Endothelial cell of umbilical vein (primary cell): ENCODE results near the gene SSTR3. TPM values are rescaled to one million over a fixed set of nuclear protein-coding genes. Genes with fewer than 3 reads are reported as not detected.

Experiments
- BruUV-seq: library from RNA; stranded (reverse); fragments of 400-500 nt; replicated peaks from 2 replicates; lab custom pipeline; 2021; lab: Mats Ljungman, UMichigan
- CTCF ChIA-PET: fragments of 300-600, 350-600 bp; sonication (Branson Sonifier 250); formaldehyde crosslinking; loops from one replicate; lab custom pipeline; 2021; ENCODE audit warnings: antibody characterized with exemption, inconsistent platforms; lab: Charles Lee
- POLR2A ChIA-PET: fragments of 300-600, 350-600 bp; sonication (Branson Sonifier 250); formaldehyde crosslinking; loops from one replicate; lab custom pipeline; 2021; ENCODE audit warnings: antibody characterized with exemption, inconsistent platforms; lab: Charles Lee
- DNase-seq: peaks from one replicate; pipeline ENCODE4 v3.0.0-alpha.2; 2011; ENCODE audit warnings: low read depth, low spot score
- FAIRE-seq: peaks from 2 replicates; lab custom pipeline; 2011; peaks lifted over from hg19 to GRCh38; lab: Jason Lieb, UNC
- H2AFZ ChIP-seq: 2 replicates; pipeline ENCODE4 v1.6.0; 2012; ENCODE audit warnings: low read depth, low read length, control low read depth, inconsistent platforms
- H3K27ac ChIP-seq: 2 replicates; pipeline ENCODE4 v1.5.1; 2011; ENCODE audit warnings: low read depth, mild to moderate bottlenecking, control low read depth, low read length, moderate library complexity; ENCODE audit not compliant: insufficient read depth
- H3K27me3 ChIP-seq, 2 experiments: 2 replicates each; pipeline versions ENCODE4 v1.6.0 to v1.6.1; 2011; ENCODE audit warnings: low read length in 2 of 2, mixed read lengths in 1 of 2; ENCODE audit not compliant: control insufficient read depth in 2 of 2, insufficient read depth in 2 of 2
- H3K36me3 ChIP-seq, 2 experiments: 2 replicates in 1 of 2; 3 replicates in 1 of 2; pipeline ENCODE4 v1.5.1; 2011; ENCODE audit warnings: low read length in 2 of 2, mild to moderate bottlenecking in 1 of 2, moderate library complexity in 1 of 2; ENCODE audit not compliant: control insufficient read depth in 2 of 2, insufficient read depth in 2 of 2; ENCODE audit errors: extremely low read depth in 1 of 2
- H3K4me1 ChIP-seq: 3 replicates; pipeline ENCODE4 v1.5.1; 2011; ENCODE audit warnings: mild to moderate bottlenecking, low read length; ENCODE audit not compliant: control insufficient read depth, insufficient read depth; ENCODE audit errors: extremely low read depth
- H3K4me2 ChIP-seq: 2 replicates; pipeline ENCODE4 v1.6.1; 2011; ENCODE audit warnings: low read length, control low read depth, mixed read lengths; ENCODE audit not compliant: insufficient read depth
- H3K4me3 ChIP-seq, 3 experiments: fragments of 200-600 bp in 1 of 3; sonication (generic), shearing (Covaris generic) in 1 of 3; replicated peaks in 1 of 3; 2 replicates each; pipeline ENCODE4 v1.5.1; 2011 to 2016; ENCODE audit warnings: control low read depth in 3 of 3, low read length in 3 of 3, mild to moderate bottlenecking in 2 of 3, inconsistent platforms in 1 of 3, low read depth in 1 of 3, moderate library complexity in 1 of 3; ENCODE audit not compliant: insufficient read depth in 1 of 3
- H3K79me2 ChIP-seq: 2 replicates; pipeline ENCODE4 v1.6.0; 2012; ENCODE audit warnings: low read length, inconsistent platforms; ENCODE audit not compliant: control insufficient read depth, insufficient read depth
- H3K9ac ChIP-seq: replicated peaks from 2 replicates; pipeline ENCODE3; 2011; ENCODE audit warnings: low read length, control low read depth; ENCODE audit not compliant: insufficient read depth; ENCODE audit errors: extremely low read depth
- H3K9me1 ChIP-seq: replicated peaks from 3 replicates; pipeline ENCODE4 v1.6.0; 2011; ENCODE audit warnings: mild to moderate bottlenecking, low read length; ENCODE audit not compliant: control insufficient read depth, insufficient read depth; ENCODE audit errors: extremely low read depth
- H3K9me3 ChIP-seq: replicated peaks from 2 replicates; pipeline ENCODE4 v1.5.1; 2012; ENCODE audit warnings: low read length, inconsistent platforms; ENCODE audit not compliant: control insufficient read depth, insufficient read depth
- H4K20me1 ChIP-seq: replicated peaks from 2 replicates; pipeline ENCODE3; 2011; ENCODE audit warnings: mild to moderate bottlenecking, low read length; ENCODE audit not compliant: control insufficient read depth, insufficient read depth; ENCODE audit errors: extremely low read depth
- EZH2 ChIP-seq: IDR thresholded peaks from 2 replicates; pipeline ENCODE4 v1.6.1; 2012; ENCODE audit warnings: borderline replicate concordance, low read depth, mild to moderate bottlenecking, moderate library complexity, low read length, inconsistent platforms; ENCODE audit not compliant: severe bottlenecking
- FOS ChIP-seq: IDR thresholded peaks from 2 replicates; pipeline ENCODE4 v1.6.1; 2011; ENCODE audit warnings: mild to moderate bottlenecking, low read length, moderate library complexity, borderline replicate concordance; ENCODE audit not compliant: insufficient read depth
- GATA2 ChIP-seq: IDR thresholded peaks from 2 replicates; pipeline ENCODE4 v1.7.0; 2011; ENCODE audit warnings: low read depth, mild to moderate bottlenecking, moderate library complexity, mixed read lengths, low read length; ENCODE audit not compliant: insufficient read length, insufficient read depth
- JUN ChIP-seq: IDR thresholded peaks from 2 replicates; pipeline ENCODE4 v1.6.1; 2011; ENCODE audit warnings: borderline replicate concordance, low read depth; ENCODE audit not compliant: insufficient read length, insufficient read depth
- MYC ChIP-seq: IDR thresholded peaks from one replicate; pipeline ENCODE4 v1.6.1; 2011; ENCODE audit warnings: mild to moderate bottlenecking, low read depth, low read length
- POLR2A ChIP-seq: IDR thresholded peaks from 2 replicates; pipeline ENCODE4 v1.6.1; 2012; ENCODE audit warnings: low read depth, mild to moderate bottlenecking, control low read depth, low read length
- POLR2AphosphoS5 ChIP-seq: IDR thresholded peaks from 2 replicates; pipeline ENCODE4 v1.6.1; 2012; ENCODE audit warnings: low read depth, mild to moderate bottlenecking, control low read depth, low read length, moderate library complexity; ENCODE audit not compliant: insufficient read depth
- dilution Hi-C: fragments of 300-500 bp; cut with MboI; formaldehyde crosslinking; loops from one replicate; pipeline ENCODE4 v1.15.0; 2019; ENCODE audit warnings: low sequenced_read_pairs; ENCODE audit not compliant: extremely low pct_ligation_motif_present
- intact Hi-C: fragments of 100-400 bp; cut with micrococcal nuclease; formaldehyde crosslinking; loops from one replicate; pipeline ENCODE4 v1.10.0; 2022
- polyA plus RNA-seq, 4 experiments: library from polyadenylated mRNA; depleted of rRNA in 3 of 4; stranded (reverse) in 3 of 4; unstranded in 1 of 4; fragments of >200 nt; gene quantifications; 2 replicates each; pipeline versions ENCODE4 v1.2.1 to v1.2.3, GENCODE V29; 2011 to 2012; ENCODE audit warnings: missing spikeins in 1 of 4
- total RNA-seq: library from RNA; stranded (reverse); gene quantifications from 2 replicates; pipeline ENCODE4 v1.2.3, GENCODE V29; 2021
- TF ChIP-seq, protein P1 (sequence below), 2 donors: IDR thresholded peaks; 1 replicate in 1 of 2; 2 replicates in 1 of 2; pipeline ENCODE4 v1.5.1; 2011; ENCODE audit warnings: low read length in 2 of 2, mild to moderate bottlenecking in 2 of 2, moderate library complexity in 2 of 2, control low read depth in 1 of 2, inconsistent platforms in 1 of 2, low read depth in 1 of 2; ENCODE audit not compliant: insufficient read depth in 1 of 2; ENCODE audit errors: extremely low read depth in 1 of 2
- TF ChIP-seq, protein P2 (sequence below): IDR thresholded peaks from 2 replicates; pipeline ENCODE4 v1.6.1; 2011; ENCODE audit not compliant: insufficient read depth, insufficient read length

The SSTR3 gene
- total and polyA plus RNA-seq, 2 donors (not counting 3 experiments of a cell fraction or from before 2014, with no cell fraction given), result not detected

DNA sequence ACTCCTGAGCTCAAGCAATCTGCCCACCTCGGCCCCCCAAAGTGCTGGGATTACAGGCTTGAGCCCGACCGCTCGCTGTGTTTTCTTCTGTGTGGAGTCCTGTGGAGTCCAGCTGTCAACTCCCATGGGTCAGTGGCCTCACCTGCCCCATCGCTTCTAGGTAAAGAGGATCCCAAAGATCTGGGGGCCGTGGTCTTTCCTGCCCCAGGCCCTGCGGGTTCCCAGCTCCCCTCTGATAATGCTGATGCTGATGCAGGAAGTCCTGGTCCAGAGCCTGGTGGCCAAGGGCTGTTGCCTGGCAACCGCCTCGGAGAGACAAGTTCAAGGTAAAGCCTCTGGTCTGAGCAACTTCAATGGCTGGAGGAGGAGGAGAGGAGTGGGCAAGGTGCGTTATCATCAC, 9.6 kb downstream of the SSTR3 start:
- CTCF ChIA-PET, result interaction anchor here (0.7 to 0.8 kb wide), 3 partner anchors 23 to 445 kb away, joined by 3 to 4 read pairs (median 3); no protein-coding TSS in a partner anchor
- no peaks in the 10 kb centered on the region for H3K27me3 ChIP-seq
- FAIRE-seq (no peak), DNase-seq (no peak)
- H3K36me3 ChIP-seq, result no peaks in the 10 kb centered on the region
- no peak overlapping the region for H3K27ac ChIP-seq
- H3K79me2 ChIP-seq, result no peaks in the 10 kb centered on the region
- H3K4me2 ChIP-seq, result no peak overlapping the region
- POLR2A ChIA-PET, result no interaction called here
- H3K9me3 ChIP-seq, result no peaks in the 10 kb centered on the region
- dilution Hi-C loops, result no loop called here
- TF ChIP-seq POLR2AphosphoS5 (no peak), POLR2A (no peak), FOS (no peak), GATA2 (no peak), JUN (no peak), EZH2 (no peak), MYC (no peak)
- TF ChIP-seq, protein P1, sequence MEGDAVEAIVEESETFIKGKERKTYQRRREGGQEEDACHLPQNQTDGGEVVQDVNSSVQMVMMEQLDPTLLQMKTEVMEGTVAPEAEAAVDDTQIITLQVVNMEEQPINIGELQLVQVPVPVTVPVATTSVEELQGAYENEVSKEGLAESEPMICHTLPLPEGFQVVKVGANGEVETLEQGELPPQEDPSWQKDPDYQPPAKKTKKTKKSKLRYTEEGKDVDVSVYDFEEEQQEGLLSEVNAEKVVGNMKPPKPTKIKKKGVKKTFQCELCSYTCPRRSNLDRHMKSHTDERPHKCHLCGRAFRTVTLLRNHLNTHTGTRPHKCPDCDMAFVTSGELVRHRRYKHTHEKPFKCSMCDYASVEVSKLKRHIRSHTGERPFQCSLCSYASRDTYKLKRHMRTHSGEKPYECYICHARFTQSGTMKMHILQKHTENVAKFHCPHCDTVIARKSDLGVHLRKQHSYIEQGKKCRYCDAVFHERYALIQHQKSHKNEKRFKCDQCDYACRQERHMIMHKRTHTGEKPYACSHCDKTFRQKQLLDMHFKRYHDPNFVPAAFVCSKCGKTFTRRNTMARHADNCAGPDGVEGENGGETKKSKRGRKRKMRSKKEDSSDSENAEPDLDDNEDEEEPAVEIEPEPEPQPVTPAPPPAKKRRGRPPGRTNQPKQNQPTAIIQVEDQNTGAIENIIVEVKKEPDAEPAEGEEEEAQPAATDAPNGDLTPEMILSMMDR (IDR thresholded peaks at IDR 0.05; ENCODE audit: extremely low read depth in 1 of 2, insufficient read depth in 1 of 2, low read depth in 1 of 2, low read length in 2 of 2), result no peak
- TF ChIP-seq, protein P2, sequence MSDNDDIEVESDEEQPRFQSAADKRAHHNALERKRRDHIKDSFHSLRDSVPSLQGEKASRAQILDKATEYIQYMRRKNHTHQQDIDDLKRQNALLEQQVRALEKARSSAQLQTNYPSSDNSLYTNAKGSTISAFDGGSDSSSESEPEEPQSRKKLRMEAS, result no peak
- BruUV-seq, result no TSS peak
- H3K9ac ChIP-seq, result no peak overlapping the region
- H3K4me3 ChIP-seq, result no peak overlapping the region
- intact Hi-C loops, result no loop called here
- H3K4me1 ChIP-seq, result peaks cover 11% of the 10 kb centered on the region
- H2AFZ ChIP-seq, result no peak overlapping the region
- H4K20me1 ChIP-seq, result no peaks in the 10 kb centered on the region
- H3K9me1 ChIP-seq, result no peaks in the 10 kb centered on the region
